Fibroblast of the conjunctiva (primary cell): Measurements from ENCODE around the gene TMPRSS4.

ENCODE experiments used
- DNase-seq: peaks from one replicate; pipeline ENCODE4 v3.0.0-alpha.2; 2010; ENCODE audit warnings: low read depth

TMPRSS4 gene

DNA sequence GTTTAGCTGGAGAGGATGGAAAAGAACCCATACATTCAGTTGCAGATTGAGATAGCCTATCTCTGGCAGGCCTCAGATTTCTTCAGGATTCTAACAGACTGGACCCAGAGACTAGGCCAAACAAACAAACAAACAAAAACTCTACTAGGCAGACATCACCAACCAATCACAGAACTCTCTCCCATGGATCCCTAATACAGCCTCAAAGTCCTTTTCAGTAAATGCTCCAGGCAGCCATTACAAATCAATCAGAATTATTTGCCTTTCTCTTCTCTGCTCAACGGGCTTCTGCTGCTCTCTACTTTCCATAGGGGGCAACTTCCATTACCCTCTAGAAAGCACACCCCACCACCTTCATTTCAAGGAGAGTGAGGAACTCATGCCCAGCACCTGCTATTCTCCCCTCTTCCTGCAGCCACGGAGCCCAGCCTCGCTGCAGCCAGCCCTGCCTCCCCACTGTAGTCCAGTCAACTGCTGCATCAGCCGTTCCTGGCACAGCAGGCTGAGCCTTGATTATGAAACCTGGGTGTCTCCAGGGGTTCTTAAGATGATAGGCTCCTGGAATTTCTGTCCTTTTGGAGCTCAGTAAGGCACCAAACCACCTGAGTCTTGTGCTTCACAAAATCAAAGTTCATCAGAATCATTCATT, 28.9 kb downstream of the TMPRSS4 start:
- DNase-seq, result no peak

GRCh38 chr11:118106789-118107335, 30.0 kb downstream of the TMPRSS4 start:
- no peak for DNase-seq

DNA sequence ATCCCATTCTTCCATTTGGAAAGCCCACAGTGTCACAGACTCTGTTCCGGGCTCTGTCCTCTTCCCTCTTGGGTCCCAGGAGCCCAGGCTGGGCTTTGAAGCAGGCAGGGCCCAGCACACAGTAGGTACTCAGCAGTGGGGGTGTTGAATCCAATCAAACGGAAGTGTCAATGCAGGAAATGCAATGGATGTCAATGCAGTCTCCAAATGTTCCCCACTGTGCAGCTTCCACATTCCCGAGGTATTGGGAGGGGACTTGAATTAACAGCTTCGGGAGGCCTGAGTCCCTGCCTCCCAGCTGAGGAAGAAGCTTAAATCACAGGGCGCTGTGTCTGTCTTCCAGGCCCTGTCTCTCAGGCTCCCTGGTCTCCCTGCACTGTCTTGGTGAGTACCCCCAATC, 31.6 kb downstream of the TMPRSS4 start:
- DNase-seq, result no peak

- no peak for DNase-seq
Observed at GRCh38 chr11:118109231-118109630, 32.4 kb downstream of the TMPRSS4 start.

DNA sequence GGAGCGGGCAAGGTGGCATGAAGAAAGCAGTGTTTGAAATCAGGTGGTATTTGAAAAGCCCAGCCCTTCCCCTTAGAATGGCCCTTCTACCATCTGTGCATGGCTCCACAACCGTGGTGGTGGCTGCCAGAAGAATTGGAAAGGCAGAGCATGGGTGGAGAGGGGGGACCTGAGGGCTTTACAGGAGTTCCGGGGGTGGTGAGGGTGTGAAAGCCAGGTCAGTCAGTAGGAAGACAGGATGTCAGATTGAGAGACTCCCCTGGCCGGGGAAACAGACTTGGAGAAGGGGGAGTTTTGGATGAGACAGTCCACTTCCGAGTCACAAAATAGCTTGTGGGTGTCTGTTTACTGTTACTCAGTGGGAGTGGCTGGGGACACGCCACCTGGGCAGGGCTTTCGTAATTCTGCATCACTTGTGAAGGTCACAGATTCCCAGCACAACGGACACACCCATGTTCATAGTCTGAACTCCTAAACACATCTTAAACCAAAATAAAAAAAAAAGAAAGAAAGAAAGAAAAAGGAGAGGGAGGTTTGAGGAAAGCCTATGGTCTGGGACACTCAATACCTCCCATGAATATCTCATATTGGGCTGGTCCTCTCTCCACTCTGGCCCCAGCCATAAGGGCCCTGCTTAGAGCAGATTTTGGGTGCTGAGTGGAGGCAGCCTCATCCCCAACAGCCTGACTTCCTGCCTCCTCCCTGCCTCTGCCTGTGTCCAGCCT, 34.3 kb downstream of the TMPRSS4 start:
- DNase-seq, result no peak

DNA sequence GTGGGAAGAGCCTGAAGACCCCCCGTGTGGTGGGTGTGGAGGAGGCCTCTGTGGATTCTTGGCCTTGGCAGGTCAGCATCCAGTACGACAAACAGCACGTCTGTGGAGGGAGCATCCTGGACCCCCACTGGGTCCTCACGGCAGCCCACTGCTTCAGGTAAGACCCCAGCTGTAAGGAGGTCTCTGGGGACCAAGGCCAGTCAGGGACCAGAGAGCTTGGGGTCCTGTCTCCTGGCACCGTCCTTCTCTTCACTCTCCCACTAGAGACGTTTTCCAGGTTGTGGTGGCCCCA, 34.8 kb downstream of the TMPRSS4 start:
- no peak for DNase-seq

- DNase-seq, result no peak
Observed at GRCh38 chr11:118112711-118113430, 36.0 kb downstream of the TMPRSS4 start.

GRCh38 chr11:118114266-118114665, 37.4 kb downstream of the TMPRSS4 start:
- no peak for DNase-seq

DNA sequence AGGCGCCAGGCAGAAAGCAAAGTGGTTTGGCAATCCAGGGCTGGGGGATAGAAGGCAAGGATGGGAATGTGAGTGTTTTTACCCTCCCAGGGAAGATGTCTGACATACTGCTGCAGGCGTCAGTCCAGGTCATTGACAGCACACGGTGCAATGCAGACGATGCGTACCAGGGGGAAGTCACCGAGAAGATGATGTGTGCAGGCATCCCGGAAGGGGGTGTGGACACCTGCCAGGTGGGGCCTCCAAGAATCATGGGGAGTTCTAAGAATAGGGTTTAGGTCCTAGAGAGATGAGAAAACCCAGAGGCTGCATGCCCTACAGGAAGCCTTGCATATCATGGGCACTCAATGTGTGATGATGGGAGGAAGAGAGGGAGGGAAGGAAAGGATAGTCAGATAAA, 38.2 kb downstream of the TMPRSS4 start:
- DNase-seq, result no peak

DNA sequence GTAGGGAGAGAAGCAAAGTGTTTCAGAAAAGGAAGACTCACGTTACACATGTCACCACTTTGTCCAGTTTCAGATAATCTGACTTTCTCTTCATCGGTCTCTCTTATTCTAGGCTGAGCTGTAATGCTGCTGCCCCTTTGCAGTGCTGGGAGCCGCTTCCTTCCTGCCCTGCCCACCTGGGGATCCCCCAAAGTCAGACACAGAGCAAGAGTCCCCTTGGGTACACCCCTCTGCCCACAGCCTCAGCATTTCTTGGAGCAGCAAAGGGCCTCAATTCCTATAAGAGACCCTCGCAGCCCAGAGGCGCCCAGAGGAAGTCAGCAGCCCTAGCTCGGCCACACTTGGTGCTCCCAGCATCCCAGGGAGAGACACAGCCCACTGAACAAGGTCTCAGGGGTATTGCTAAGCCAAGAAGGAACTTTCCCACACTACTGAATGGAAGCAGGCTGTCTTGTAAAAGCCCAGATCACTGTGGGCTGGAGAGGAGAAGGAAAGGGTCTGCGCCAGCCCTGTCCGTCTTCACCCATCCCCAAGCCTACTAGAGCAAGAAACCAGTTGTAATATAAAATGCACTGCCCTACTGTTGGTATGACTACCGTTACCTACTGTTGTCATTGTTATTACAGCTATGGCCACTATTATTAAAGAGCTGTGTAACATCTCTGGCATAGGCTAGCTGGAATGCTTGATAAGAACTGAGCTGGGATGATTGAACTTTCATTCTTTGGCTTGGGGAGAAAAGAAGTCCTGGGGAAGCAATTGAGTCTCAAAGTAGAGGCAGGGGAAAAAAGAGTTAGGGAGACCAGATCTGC, 41.1 kb downstream of the TMPRSS4 start:
- no peak for DNase-seq

DNA sequence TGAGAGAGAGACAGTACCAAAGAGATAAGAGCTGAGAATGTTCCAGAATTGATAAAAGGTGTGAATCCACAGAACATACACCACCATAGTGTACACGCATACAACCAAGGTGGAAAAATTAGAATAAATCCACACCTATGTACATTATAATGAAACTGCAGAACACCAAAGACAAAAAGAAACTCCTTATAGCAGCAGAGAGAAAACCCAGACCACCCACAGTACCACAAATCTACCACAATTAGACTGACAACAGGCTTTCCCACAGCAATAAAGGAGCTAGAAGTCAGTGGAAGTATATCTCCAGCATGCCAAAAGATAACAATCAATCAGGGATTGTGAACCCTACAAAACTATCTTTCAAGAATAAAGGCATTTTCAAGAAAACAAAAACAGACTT, 43.9 kb downstream of the TMPRSS4 start:
- DNase-seq, result no peak

- DNase-seq, result no peak
Observed at GRCh38 chr11:118124929-118125535, 48.2 kb downstream of the TMPRSS4 start.

DNA sequence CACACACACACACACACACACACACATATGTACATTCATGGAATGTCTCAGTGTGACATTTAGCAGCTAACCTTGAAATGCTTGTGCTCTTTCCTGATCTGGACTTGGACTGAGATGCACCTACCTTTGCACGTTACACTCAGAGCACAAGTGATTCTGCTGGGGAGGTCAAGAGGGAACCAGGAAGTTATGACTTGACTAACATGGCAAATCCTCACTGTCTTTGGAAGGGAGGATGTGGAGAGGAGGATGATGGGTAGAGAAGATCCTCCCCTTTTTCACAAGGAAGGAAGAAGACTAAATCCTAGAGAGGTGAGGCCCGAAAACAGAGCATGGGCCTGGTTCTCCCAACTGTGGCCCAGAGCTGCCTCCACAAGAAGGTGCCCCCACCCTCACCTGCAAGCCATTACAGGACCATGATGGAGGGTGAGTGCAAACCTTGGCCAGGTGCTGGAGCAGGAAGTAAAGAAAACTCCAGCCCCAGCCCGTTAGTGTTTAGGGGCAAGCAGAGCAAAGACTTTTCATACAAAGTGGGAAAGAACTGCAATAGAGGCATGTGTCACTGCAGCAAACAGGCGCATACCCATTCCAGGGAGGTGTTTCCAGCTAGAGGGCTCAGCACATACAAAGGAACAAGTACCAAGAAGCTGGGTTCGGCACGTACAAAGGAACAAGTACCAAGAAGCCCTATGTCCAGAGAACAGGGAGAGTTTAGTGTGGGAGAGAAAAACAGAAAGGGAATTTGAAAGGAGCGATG, 49.4 kb downstream of the TMPRSS4 start:
- no peak for DNase-seq

- DNase-seq, result no peak
Observed at GRCh38 chr11:118128310-118128709, 51.4 kb downstream of the TMPRSS4 start.

GRCh38 chr11:118128721-118129470, 52.0 kb downstream of the TMPRSS4 start:
- no peak for DNase-seq

DNA sequence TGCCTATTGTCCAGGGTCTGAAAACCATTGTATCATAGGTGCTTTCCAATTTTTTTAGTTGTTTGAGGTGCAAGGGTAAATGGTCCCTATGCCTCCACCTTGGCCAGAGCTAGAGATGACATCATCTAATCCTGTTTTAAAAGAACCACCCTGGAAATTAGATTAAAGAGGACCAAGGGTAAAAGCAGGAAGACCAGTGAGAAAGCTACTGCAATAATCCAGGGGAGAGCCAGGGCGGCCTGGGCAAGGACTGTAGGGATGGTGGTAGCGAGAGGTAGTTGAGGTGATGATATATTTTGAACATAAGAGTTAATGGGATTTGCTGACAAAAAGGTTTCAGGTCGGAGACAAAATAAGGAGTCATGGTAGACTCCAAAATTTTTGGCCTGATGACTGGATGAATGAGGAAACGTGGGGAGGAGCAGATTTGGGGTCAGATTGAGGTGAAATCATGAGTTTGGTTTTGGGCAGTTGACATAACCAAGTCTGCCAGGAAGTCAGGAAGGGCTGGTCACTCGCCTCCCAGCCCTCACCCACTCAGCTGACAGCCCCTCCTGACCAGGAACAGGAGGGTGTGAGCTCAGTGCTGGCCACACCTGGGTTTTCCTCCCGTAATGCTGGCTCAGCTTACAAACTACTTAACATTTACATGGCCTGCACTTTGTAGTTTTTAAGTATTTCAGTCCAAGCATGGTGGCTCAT, 52.7 kb downstream of the TMPRSS4 start:
- no peak for DNase-seq

DNA sequence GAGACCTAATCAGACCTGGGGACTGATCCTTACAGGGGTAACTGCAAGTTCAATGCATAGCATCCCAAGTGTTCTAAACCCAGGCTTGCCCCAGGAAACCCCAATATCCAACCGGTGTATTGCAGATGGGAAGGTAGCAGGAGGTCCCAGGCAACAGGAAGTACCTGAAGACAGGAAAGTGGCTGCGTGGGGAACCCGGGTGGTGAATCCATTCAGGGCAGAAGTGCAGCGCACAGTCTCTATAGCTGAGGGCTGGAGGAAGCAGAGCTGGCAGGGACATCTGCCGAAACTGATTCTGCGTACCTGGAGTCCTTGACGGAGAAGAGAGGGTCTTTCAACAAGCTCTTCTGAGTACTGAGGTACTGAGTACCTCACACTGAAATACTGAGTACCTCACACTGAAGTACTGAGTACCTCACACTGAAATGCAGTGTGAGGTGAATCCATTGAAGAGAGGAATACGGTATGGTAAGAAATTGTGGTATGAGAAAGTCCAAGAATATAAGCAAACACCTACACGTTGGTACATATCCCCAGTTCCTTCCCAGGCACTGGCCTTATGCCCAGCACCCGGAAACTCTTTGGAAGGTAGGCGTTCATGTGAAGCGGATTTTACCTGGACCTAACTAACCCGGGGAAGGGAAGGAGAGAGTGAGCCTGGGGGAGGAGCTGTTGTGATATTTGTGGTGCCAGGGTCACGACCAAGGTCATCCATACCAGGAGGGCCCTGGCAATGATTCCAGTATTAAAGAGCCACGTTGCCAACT, 55.7 kb downstream of the TMPRSS4 start:
- DNase-seq, result no peak

- DNase-seq, result no peak
Observed at GRCh38 chr11:118133816-118134215, 56.9 kb downstream of the TMPRSS4 start.
